ENCODE data around the gene CAPG. TPM values are rescaled to one million over a fixed set of nuclear protein-coding genes. Genes with fewer than 3 reads are reported as not detected.

CAPG gene
- total RNA-seq, 1 donor from 2014 or later = 555 TPM

DNA sequence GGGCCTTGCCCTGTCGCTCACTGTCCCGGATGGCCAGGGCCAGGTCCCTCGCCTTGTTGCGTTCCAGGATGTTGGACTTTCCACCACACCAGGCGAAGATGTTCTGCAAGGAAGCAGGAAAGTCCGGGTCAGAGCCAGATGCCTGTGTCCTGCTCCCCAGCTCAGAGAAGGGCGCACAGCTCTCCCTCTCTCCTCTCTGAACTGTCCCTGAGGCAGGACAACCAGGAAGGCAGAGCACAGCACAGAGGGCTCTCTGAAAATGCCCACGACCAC is 11.0 kb downstream of the CAPG start:
- intact Hi-C loops (cut with DNase I) = no loop called here
- peaks cover 21% of the 10 kb centered on the region for H3K4me1 ChIP-seq
- H3K27ac ChIP-seq = no peak overlapping the region
- H3K27me3 ChIP-seq (ENCODE audit: low read depth) = no peaks in the 10 kb centered on the region
- TF ChIP-seq, protein P1, sequence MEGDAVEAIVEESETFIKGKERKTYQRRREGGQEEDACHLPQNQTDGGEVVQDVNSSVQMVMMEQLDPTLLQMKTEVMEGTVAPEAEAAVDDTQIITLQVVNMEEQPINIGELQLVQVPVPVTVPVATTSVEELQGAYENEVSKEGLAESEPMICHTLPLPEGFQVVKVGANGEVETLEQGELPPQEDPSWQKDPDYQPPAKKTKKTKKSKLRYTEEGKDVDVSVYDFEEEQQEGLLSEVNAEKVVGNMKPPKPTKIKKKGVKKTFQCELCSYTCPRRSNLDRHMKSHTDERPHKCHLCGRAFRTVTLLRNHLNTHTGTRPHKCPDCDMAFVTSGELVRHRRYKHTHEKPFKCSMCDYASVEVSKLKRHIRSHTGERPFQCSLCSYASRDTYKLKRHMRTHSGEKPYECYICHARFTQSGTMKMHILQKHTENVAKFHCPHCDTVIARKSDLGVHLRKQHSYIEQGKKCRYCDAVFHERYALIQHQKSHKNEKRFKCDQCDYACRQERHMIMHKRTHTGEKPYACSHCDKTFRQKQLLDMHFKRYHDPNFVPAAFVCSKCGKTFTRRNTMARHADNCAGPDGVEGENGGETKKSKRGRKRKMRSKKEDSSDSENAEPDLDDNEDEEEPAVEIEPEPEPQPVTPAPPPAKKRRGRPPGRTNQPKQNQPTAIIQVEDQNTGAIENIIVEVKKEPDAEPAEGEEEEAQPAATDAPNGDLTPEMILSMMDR (IDR thresholded peaks at IDR 0.05) = no peak
- DNase-seq (no peak), ATAC-seq (no peak)
- H3K36me3 ChIP-seq = peaks cover 64% of the 10 kb centered on the region
- H3K4me3 ChIP-seq = no peak overlapping the region
- no peaks in the 10 kb centered on the region for H3K9me3 ChIP-seq

DNA sequence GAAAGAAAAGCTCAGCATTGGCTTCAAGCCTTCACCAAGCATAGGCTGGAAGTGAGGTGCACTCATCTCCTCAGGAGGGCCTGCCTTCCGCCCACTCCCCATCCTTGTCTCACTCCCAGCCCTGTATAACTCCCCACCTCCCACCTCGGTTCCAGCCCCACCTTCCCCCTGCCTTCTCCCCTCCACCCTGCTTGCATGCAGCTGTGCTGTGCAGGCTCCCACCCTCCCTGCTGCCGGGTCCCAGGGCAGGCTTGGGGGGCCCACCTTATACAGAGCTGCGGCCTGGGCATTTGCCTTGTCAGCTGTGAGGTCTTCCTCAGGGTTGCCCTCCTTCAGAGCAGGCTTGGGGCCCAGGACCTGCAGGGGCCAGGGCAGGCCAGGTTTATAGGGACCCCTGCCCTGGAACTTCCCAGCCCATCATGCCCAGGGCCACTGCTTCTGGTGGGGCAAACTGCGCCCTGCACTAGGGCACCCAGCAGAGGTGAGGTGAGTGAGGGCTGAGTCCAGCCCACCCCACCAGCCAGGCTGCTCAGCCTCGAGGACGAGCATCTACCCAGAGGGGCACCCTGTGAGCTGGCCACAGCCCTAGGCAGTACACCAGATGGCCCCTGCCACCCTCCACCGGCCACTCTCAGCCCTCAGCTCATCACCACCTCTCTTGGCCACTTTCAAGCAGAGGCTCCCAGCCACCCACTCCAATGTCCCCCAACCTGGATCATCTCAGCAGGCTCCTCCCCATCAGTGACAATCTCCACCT is 11.6 kb downstream of the CAPG start:
- intact Hi-C loops (cut with DNase I) = no loop called here
- Histone ChIP-seq H3K4me1 (peaks cover 21% of the 10 kb centered on the region), H3K9me3 (no peaks in the 10 kb centered on the region), H3K4me3 (no peak overlapping the region), H3K27me3 (ENCODE audit: low read depth) (no peaks in the 10 kb centered on the region), H3K27ac (no peak overlapping the region), H3K36me3 (peaks cover 69% of the 10 kb centered on the region)
- ATAC-seq (peak in 1 of 2 donors; percentile 9), DNase-seq (no peak)
- TF ChIP-seq, protein P1 (IDR thresholded peaks at IDR 0.05) = no peak

DNA sequence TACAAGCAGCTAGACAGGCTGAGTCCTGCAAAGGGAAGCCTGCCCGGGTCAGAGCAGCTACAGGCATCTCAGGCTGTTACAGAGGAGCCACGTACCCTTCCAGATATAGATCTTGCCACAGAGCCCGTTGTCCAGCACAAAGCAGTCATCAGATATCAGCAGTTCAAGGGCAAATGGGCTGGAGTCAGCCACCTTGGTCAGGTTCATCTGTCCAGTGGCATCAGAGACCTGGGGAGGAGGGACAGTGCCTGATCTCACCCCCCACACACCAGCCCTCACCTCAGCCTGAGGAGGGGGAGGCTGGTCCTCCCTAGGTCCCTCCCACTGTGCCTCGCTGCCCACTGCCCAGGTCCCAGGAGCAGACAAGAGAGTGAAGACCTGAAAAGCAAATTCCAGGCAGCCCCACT is 12.2 kb downstream of the CAPG start:
- DNase-seq = no peak
- no peaks in the 10 kb centered on the region for H3K9me3 ChIP-seq
- ATAC-seq = no peak
- peak overlapping the region; percentile 38 for H3K27ac ChIP-seq
- TF ChIP-seq, protein P1 (IDR thresholded peaks at IDR 0.05) = no peak
- intact Hi-C loops (cut with DNase I) = no loop called here
- peaks cover 21% of the 10 kb centered on the region for H3K4me1 ChIP-seq
- H3K36me3 ChIP-seq = peaks cover 75% of the 10 kb centered on the region
- H3K4me3 ChIP-seq = no peak overlapping the region
- no peaks in the 10 kb centered on the region for H3K27me3 ChIP-seq (ENCODE audit: low read depth)

DNA sequence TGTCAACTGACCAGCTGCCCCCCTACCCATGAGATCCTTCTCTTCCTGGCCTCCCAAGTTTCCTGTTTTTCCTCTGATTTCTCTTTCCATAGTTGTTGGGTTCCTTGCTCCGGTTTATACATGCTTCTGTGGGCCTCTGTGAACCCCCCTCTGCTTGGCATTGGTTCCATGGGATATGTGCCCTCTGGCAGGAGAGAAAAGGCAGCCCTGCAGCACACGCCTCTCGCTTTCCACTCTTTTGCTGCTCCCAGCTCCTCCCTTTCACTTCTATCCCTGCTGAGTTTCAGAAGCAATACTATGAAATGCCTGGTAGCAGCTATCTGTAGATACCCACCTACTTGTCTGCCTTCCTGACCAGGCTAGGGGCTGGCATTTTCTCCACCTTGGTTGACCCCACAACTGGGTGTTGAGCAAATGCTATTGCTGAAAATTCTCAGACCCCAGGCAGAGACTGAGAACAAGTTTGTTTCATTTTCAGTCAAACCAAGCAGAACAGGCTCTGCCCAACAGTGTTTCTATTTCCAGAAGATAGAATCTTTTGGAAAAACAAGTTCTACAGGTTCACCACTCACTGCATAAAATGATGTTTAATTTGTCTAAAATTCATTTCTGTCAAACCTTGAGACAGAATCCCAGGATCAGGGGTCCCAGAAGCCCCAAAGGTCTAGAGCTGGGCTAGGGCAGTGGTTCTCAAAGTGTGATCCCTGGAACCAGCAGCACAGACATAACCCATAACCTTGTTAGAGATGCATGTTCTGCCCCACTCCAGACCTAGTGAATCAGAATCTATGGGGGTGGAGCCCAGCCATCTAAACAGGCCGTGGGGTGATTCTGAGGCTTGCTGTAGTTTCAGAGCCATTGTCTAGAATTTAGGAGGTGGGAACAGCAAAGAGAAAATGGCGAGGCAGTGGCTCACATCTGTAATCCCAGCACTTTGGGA is 13.4 kb downstream of the CAPG start:
- H3K4me3 ChIP-seq = no peak overlapping the region
- peak overlapping the region; percentile 38 for H3K27ac ChIP-seq
- ATAC-seq = no peak
- TF ChIP-seq, protein P1 (IDR thresholded peaks at IDR 0.05) = no peak
- no peak for DNase-seq
- peaks cover 80% of the 10 kb centered on the region for H3K36me3 ChIP-seq
- intact Hi-C loops (cut with DNase I) = no loop called here
- no peaks in the 10 kb centered on the region for H3K9me3 ChIP-seq
- no peaks in the 10 kb centered on the region for H3K27me3 ChIP-seq (ENCODE audit: low read depth)
- peaks cover 14% of the 10 kb centered on the region for H3K4me1 ChIP-seq

DNA sequence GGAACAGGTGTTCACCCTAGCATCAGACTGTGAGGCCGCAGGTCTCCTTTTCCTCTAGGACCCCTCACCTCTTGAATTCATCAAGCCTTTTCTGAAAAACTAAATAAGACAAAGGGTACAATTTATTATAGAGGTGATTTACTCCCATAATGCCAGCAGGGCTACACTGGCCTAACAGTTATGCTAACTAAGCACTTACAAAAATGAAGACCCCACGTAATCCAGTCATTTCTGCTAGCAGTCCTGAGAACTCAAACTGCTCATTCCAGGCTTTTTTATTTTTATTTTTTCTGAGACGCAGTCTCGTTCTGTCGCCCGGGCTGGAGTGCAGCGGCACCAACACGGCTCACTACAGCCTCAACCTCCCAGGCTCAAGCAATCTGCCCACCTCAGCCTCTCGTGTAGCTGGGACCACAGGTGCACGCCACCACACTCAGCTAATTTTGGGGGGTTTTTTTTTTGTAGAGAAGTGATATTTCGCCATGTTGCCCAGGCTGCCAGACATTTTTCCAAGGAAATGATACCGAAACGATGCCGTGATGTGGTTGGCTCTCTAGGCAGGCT is 14.2 kb downstream of the CAPG start:
- TF ChIP-seq, protein P1 (IDR thresholded peaks at IDR 0.05) = no peak
- ATAC-seq (no peak), DNase-seq (no peak)
- Histone ChIP-seq H3K9me3 (no peaks in the 10 kb centered on the region), H3K27me3 (ENCODE audit: low read depth) (no peaks in the 10 kb centered on the region), H3K27ac (peak overlapping the region; percentile 38), H3K4me1 (peaks cover 14% of the 10 kb centered on the region), H3K36me3 (peaks cover 80% of the 10 kb centered on the region), H3K4me3 (no peak overlapping the region)
- intact Hi-C loops (cut with DNase I) = no loop called here
